Measurements from ENCODE around the gene ABLIM2.
"Not testable (repeated sequence)": the region's sequence is repeated elsewhere in the genome, so short reads cannot be mapped to it uniquely, and the experiment has no call there.

Gene ABLIM2

GRCh38 chr4:7950301-7951092 is 208.1 kb downstream of the ABLIM2 start:
- no peak for DNase-seq

- no peak for DNase-seq
Observed at GRCh38 chr4:7949759-7950158, 208.9 kb downstream of the ABLIM2 start.

- peak in 1 of 5 donors; percentile 51 for DNase-seq
Observed at GRCh38 chr4:7947927-7948326, 210.7 kb downstream of the ABLIM2 start.

- no peak for DNase-seq
Observed at GRCh38 chr4:7945709-7946380, 212.8 kb downstream of the ABLIM2 start.

DNA sequence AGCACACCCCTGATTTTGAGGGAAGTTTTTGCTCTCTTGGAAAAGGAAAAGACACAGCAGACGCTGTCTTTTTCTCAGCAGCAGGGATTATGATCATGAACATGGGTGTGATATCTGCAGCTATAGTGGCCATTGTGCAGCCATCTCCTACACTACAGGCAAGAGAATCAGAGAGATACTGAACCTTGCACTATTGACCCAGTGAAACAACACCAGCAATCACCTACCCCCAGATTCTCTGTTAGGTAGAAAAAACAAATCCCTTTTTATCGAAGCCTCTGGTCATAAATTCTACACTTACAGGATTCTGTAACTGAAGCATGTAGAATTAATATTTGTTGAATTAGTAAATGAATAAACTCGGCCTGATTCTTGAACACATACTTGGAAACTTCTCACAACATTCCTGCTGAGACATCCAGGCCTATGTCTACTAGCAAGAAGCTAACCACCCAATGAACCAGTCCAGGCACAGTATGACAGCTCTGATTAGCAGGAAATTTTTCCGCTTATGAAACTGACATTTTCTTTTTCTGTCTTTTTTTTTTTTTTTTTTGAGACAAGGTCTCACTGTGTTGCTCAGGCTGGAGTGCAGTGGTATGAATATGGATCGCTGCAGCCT is 213.9 kb downstream of the ABLIM2 start:
- no peak for DNase-seq

- not testable (repeated sequence) for DNase-seq
Observed at GRCh38 chr4:7943688-7944087, 214.9 kb downstream of the ABLIM2 start.

GRCh38 chr4:7943211-7943610 is 215.4 kb downstream of the ABLIM2 start:
- no peak for DNase-seq

- no peak for DNase-seq
Observed at GRCh38 chr4:7941965-7942496, 216.6 kb downstream of the ABLIM2 start.

DNA sequence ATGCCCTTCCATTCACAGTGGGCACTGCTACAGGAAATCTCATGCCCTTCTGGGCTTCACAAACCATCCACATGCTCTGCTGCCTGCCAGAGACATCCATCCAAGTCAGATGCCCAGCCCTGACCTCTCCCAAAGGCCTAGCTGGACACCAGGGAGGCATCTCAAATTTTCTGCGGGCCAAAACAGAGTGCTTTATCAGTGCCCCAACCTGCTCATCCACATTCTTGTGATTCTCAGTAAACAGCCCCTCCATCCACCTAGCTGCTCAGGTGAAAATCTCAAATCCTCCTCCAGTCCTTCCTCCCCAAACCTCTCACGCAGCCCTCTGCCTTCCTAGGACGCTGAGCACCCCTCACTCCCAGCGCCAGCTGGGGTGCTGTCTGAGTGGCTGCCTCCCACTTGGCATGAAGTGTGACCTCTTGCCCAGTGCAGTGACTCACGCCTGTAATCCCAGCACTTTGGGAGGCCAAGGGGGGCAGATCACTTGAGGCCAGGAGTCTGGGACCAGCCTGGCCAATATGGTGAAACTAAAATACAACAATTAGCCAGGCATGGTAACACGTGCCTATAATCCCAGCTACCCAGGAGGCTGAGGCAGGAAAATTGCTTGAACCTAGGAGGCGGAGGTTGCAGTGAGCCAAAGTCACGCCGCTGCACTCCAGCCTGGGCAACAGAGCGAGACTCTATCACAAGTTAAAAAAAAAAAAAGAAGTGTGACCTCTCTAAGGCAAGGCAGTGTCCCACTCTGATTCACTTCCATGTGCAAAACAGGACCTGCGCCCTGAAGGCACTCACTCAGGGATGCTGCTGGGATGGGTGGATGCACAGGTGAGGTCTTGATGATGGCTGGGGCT is 217.3 kb downstream of the ABLIM2 start:
- no peak for DNase-seq

GRCh38 chr4:7939377-7940108 is 219.1 kb downstream of the ABLIM2 start, which contains the start of gene AFAP1:
Gene AFAP1 (minus strand): TSS chr4:7939861. CDS start chr4:7872078, 67,783 bp downstream.
- peak; percentile 80 to 92 (median 82) for DNase-seq

DNA sequence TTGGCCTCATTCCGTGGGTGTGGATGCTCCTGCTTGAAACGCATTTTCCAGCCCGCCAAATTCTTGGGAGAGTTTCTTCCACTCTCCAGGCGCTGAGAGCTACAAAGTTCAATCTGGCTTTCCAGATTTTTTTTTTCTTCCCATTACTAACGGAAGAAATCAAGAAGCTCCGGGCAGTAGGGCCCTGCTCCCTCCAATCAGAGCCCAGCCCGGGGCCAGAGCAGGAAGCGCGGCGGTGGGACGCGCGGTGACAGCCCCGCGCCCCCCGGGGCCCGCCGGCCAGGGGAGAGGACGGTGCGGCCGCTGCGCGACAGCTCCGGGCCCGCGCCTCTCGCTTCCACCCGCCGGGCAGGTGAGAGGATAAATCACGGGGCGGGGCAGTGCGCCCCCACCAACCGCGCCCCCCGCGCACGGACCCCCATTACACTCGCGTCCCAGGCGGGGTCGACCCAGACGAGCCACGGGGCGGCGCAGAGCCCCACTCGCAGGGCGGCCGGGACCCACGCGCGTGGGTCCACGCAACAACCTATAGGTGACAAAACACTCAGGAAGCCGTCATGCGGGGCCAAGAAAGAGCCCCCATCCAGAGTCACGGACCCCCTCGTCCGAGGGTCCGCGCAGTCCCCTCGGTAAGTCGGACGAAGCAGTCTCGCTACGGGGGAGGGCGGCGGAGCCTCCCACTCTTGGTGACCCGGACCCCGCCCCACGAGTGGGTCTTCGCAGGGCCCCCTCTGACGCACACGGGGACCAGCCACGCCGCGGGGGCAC is 219.8 kb downstream of the ABLIM2 start:
- DNase-seq = peak in 2 of 5 donors; percentile 5 to 18

GRCh38 chr4:7938266-7938608 is 220.4 kb downstream of the ABLIM2 start:
- no peak for DNase-seq

DNA sequence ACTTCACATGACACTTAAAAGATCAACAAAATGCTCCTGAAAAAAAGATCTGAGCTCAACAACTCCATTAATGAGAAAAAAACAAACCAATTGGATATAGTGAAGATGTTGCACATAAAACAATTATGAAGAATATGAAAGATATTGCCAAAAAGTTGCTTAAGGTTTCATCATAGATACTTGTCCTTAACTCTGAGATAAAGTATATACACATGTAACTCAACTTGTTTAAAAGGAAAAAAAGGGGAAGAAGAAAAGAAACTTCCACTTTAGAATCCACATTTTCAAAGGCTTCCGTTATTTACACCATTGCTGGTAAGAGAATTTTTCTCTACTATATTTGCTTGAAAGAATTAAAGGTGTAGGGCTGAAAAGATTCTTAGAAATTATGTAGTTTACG is 221.6 kb downstream of the ABLIM2 start:
- DNase-seq = no peak

DNA sequence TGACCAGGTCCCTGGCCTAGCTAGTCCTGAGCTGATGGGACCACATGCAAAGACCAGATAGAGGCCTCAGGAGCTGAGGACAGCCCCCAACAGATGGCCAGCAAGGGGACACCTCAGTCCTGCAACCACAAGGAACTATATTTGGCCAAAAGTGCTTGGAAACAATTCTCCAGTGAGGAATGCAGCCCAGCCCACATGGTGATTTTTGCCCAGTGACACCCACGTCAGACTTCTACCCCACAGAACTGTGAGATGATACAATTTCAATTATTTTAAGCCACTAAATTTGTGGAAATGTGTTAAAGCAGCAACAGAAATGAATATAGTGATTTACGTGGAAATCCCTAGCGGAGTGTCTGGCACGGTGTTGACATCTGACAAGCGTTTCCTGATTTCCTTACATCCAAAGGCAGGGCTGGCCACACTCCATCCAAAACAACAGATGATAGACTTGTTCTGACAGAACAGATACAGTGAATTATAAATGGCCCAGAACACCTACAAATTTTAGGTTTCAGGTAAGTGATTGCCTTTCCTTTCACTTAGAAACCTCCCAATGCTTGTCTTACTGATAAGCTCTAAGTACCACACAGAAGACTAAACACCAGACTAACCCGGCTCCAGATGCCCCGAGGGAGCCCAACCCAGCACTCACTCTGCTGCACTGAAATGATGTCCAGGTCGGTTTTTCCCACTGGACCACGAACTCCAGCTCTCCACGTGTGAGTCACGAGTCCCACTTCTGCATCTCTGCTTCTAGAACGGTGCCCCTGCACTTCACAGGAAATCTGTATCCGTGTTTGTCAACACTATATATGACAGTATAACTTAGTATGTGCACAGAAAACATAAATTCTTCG is 224.7 kb downstream of the ABLIM2 start:
- no peak for DNase-seq

DNA sequence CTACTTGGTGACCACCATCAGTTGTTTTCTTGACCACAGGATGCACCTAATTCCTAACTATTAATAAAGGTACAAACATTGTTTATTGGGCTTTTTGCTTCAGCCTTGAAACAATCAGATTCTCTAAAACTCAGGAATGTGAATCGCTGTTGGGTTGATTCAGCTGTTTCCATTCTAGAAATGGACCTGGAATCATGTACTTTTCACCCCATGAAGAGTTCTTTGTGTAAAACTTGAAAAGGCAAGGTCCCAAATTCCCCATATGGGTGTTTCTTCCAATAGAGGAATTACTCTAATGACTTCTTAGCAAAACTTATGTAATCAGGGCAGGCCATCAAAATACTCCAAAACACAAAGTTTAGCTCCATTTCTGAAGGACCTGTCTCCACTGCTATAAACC is 226.3 kb downstream of the ABLIM2 start:
- no peak for DNase-seq

- no peak for DNase-seq
Observed at GRCh38 chr4:7929118-7929951, 229.3 kb downstream of the ABLIM2 start.

GRCh38 chr4:7928711-7929110 is 229.9 kb downstream of the ABLIM2 start:
- no peak for DNase-seq

DNA sequence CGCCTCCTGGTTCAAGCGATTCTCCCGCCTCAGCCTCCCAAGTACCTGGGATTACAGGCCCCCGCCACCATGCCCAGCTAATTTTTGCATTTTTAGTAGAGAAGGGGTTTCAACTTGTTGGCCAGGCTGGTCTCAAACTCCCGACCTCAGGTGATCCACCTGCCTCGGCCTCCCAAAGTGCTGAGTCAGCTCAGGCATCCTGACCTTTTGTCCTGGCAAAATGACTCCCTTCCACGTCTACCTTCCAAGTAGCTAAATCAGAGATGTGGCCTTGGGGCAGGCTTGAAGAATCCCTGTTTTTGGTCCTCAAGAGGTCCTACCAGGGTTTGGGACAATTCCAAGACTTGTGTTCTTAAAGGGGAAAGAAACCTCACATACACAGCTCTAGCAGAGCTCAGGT is 231.8 kb downstream of the ABLIM2 start:
- DNase-seq = no peak

- no peak for DNase-seq
Observed at GRCh38 chr4:7924570-7924969, 234.0 kb downstream of the ABLIM2 start.
